ENCODE data around the gene RAB15.

GRCh38 chr14:64947710-64948611 lies 24.2 kb downstream of the RAB15 start:
- TF ChIP-seq CTCF (IDR thresholded peaks at IDR 0.05; ENCODE audit: poor library complexity) (no peak), EZH2phosphoT487 (IDR thresholded peaks at IDR 0.05; ENCODE audit: low read depth, severe bottlenecking, unreplicated experiment) (no peak)

All from hepatocyte (in vitro differentiated cells).